ENCODE measurements around the gene SNURF.

GRCh38 chr15:24924153-24924552 is 30.6 kb upstream of the SNURF start:
- no peak for TF ChIP-seq CTCF (IDR thresholded peaks at IDR 0.05)
- TF ChIP-seq POLR2A (IDR thresholded peaks at IDR 0.05): no peak

All from esophagus squamous epithelium (tissue), 4 donors.